Glutamatergic neuron (in vitro differentiated cells): Measurements from ENCODE around the gene PLA2G2F. TPM values are rescaled to one million over a fixed set of nuclear protein-coding genes. Genes with fewer than 3 reads are reported as not detected.

Experiments
- DNase-seq: peaks from one replicate; pipeline ENCODE4 v3.0.0; 2022
- H3K27ac Mint-ChIP-seq: one replicate; pipeline ENCODE4 v1.8.0; 2020; ENCODE audit warnings: mild to moderate bottlenecking, mixed read lengths, inconsistent platforms; ENCODE audit not compliant: unreplicated experiment
- H3K27me3 Mint-ChIP-seq: one replicate; pipeline ENCODE4 v1.8.0; 2020; ENCODE audit warnings: mild to moderate bottlenecking, moderate library complexity, mixed read lengths, inconsistent platforms; ENCODE audit not compliant: unreplicated experiment
- H3K36me3 Mint-ChIP-seq: one replicate; pipeline ENCODE4 v1.8.0; 2020; ENCODE audit warnings: mild to moderate bottlenecking, mixed read lengths, inconsistent platforms; ENCODE audit not compliant: unreplicated experiment
- H3K4me1 Mint-ChIP-seq: one replicate; pipeline ENCODE4 v1.8.0; 2020; ENCODE audit warnings: mild to moderate bottlenecking, low read depth, mixed read lengths, inconsistent platforms; ENCODE audit not compliant: unreplicated experiment
- H3K4me3 Mint-ChIP-seq: one replicate; pipeline ENCODE4 v1.8.0; 2020; ENCODE audit warnings: mild to moderate bottlenecking, mixed read lengths, inconsistent platforms; ENCODE audit not compliant: unreplicated experiment
- H3K9me3 Mint-ChIP-seq: one replicate; pipeline ENCODE4 v1.8.0; 2020; ENCODE audit warnings: mild to moderate bottlenecking, moderate library complexity, mixed read lengths, inconsistent platforms; ENCODE audit not compliant: unreplicated experiment
- total RNA-seq: library from RNA; stranded (reverse); fragmentation: NEBNext Ultra II Directional; extraction: Animal tissue kit (Norgen Biotek cat#: 25700); gene quantifications from one replicate; pipeline ENCODE4 v1.2.1, GENCODE V29; 2021; ENCODE audit not compliant: unreplicated experiment
- TF ChIP-seq, protein P1 (sequence below): fragments of 200-600 bp; sonication (generic); IDR thresholded peaks from one replicate; pipeline ENCODE4 v1.5.0; 2021; ENCODE audit not compliant: partially characterized antibody, unreplicated experiment

PLA2G2F gene
- total RNA-seq, 1 donor from 2014 or later = not detected

DNA sequence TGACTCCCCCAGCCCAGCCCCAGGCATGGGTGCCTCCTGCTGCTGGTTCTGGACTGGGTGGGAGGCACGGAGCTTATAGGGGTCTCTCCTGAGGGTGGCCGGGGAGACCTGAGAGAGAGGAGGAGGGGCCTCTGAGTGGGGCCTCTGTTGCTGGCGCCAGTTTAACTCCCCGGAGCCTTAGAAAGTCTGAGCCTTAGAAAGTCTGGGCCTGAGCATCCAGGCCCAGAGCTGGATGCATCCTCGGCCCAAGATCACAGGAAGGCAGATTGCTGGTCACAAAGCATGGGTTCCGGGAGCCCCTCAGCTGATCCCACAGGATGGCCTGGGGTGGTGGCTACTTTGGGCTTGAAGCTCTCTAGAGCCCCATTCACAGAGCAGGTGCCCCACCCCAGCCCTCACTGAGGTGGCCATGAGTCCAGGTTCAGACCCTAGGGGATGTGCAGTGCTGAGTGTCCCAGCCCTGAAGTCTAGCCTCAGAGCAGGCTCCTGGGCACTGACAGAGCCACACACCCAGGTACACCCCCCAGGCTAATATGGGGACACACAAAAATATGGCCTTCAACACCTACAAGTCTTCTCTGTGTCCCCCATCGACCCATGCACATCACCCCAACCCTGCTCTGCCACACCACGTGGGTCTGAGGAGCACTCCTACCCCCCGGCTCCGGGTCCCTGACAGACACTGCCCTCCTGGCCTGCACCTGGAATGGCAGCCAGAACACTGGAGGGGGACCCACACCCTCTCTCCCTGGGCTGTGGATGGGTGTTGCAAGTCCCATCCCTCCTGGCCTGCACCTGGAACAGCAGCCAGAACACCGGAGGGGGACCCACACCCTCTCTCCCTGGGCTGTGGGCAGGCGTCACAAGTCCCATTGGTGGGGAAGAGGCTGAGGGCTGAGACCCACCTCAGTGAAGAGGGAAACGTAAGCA is 9.7 kb downstream of the PLA2G2F start:
- no peaks in the 10 kb centered on the region for H3K36me3 Mint-ChIP-seq
- H3K4me3 Mint-ChIP-seq = no peak overlapping the region
- H3K9me3 Mint-ChIP-seq = peaks cover 1% of the 10 kb centered on the region
- no peaks in the 10 kb centered on the region for H3K4me1 Mint-ChIP-seq
- TF ChIP-seq, protein P1, sequence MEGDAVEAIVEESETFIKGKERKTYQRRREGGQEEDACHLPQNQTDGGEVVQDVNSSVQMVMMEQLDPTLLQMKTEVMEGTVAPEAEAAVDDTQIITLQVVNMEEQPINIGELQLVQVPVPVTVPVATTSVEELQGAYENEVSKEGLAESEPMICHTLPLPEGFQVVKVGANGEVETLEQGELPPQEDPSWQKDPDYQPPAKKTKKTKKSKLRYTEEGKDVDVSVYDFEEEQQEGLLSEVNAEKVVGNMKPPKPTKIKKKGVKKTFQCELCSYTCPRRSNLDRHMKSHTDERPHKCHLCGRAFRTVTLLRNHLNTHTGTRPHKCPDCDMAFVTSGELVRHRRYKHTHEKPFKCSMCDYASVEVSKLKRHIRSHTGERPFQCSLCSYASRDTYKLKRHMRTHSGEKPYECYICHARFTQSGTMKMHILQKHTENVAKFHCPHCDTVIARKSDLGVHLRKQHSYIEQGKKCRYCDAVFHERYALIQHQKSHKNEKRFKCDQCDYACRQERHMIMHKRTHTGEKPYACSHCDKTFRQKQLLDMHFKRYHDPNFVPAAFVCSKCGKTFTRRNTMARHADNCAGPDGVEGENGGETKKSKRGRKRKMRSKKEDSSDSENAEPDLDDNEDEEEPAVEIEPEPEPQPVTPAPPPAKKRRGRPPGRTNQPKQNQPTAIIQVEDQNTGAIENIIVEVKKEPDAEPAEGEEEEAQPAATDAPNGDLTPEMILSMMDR = no peak
- H3K27ac Mint-ChIP-seq = no peak overlapping the region
- peak; percentile 9 for DNase-seq
- peaks cover 5% of the 10 kb centered on the region for H3K27me3 Mint-ChIP-seq

GRCh38 chr1:20149601-20150325 is 10.6 kb downstream of the PLA2G2F start:
- Mint-ChIP-seq H3K9me3 (peaks cover 1% of the 10 kb centered on the region), H3K4me1 (no peaks in the 10 kb centered on the region), H3K27me3 (peaks cover 1% of the 10 kb centered on the region), H3K4me3 (no peak overlapping the region), H3K36me3 (no peaks in the 10 kb centered on the region), H3K27ac (no peak overlapping the region)
- TF ChIP-seq, protein P1 = no peak
- peak; percentile 12 for DNase-seq

- Mint-ChIP-seq H3K27me3 (peaks cover 1% of the 10 kb centered on the region), H3K27ac (no peak overlapping the region), H3K36me3 (no peaks in the 10 kb centered on the region), H3K4me1 (no peaks in the 10 kb centered on the region), H3K4me3 (no peak overlapping the region), H3K9me3 (peaks cover 1% of the 10 kb centered on the region)
- DNase-seq = no peak
- TF ChIP-seq, protein P1 = no peak
Measured at GRCh38 chr1:20150326-20150705, 11.2 kb downstream of the PLA2G2F start.

- no peak overlapping the region for H3K4me3 Mint-ChIP-seq
- peaks cover 6% of the 10 kb centered on the region for H3K4me1 Mint-ChIP-seq
- H3K27me3 Mint-ChIP-seq = peaks cover 1% of the 10 kb centered on the region
- TF ChIP-seq, protein P1 = no peak
- H3K9me3 Mint-ChIP-seq = peaks cover 3% of the 10 kb centered on the region
- no peaks in the 10 kb centered on the region for H3K36me3 Mint-ChIP-seq
- no peak overlapping the region for H3K27ac Mint-ChIP-seq
- peak; percentile 7 for DNase-seq
Measured at GRCh38 chr1:20150969-20151368, 11.8 kb downstream of the PLA2G2F start.
